Common myeloid progenitor, CD34-positive (primary cell): ENCODE results near the gene PTPN5.

ENCODE experiments used
- CTCF ChIA-PET: fragments of 350-600 bp; sonication (Branson Sonifier 250); formaldehyde crosslinking; loops from one replicate; lab custom pipeline; 2021; ENCODE audit warnings: antibody characterized with exemption; lab: Charles Lee
- POLR2A ChIA-PET: fragments of 350-600 bp; sonication (Branson Sonifier 250); formaldehyde crosslinking; loops from one replicate; lab custom pipeline; 2021; ENCODE audit warnings: antibody characterized with exemption; lab: Charles Lee
- DNase-seq, 3 donors: peaks; one replicate each; pipeline versions ENCODE4 v3.0.0 to v3.0.0-alpha.2; 2013
- H3K27ac ChIP-seq, 2 experiments: 1 replicate in 1 of 2; 2 replicates in 1 of 2; pipeline ENCODE4 v1.7.0; 2013; ENCODE audit warnings: inconsistent platforms in 2 of 2, low read length in 2 of 2, mild to moderate bottlenecking in 2 of 2, low read depth in 1 of 2, moderate library complexity in 1 of 2; ENCODE audit not compliant: severe bottlenecking in 2 of 2, insufficient read depth in 1 of 2, poor library complexity in 1 of 2
- H3K27me3 ChIP-seq, 5 experiments: replicated peaks in 2 of 5; 1 replicate in 3 of 5; 2 replicates in 2 of 5; pipeline versions ENCODE4 v1.6.1 to v1.7.0; 2013; ENCODE audit warnings: low read length in 4 of 5, mild to moderate bottlenecking in 2 of 5, moderate library complexity in 2 of 5, inconsistent platforms in 1 of 5; ENCODE audit not compliant: insufficient read depth in 5 of 5, control insufficient read depth in 4 of 5
- H3K36me3 ChIP-seq, 4 experiments: 1 replicate in 2 of 4; 2 replicates in 2 of 4; pipeline versions ENCODE4 v1.6.1 to v1.7.0; 2013; ENCODE audit warnings: low read length in 3 of 4, control low read depth in 1 of 4, mild to moderate bottlenecking in 1 of 4; ENCODE audit not compliant: control insufficient read depth in 4 of 4, insufficient read depth in 4 of 4
- H3K4me1 ChIP-seq, 4 experiments: 1 replicate in 3 of 4; 2 replicates in 1 of 4; pipeline versions ENCODE4 v1.6.1 to v1.7.1; 2013; ENCODE audit warnings: low read length in 3 of 4, mild to moderate bottlenecking in 3 of 4, control low read depth in 1 of 4, inconsistent platforms in 1 of 4, moderate library complexity in 1 of 4; ENCODE audit not compliant: control insufficient read depth in 4 of 4, insufficient read depth in 4 of 4; ENCODE audit errors: control extremely low read depth in 1 of 4
- H3K4me3 ChIP-seq, 7 experiments: 1 replicate in 4 of 7; 2 replicates in 3 of 7; pipeline versions ENCODE4 v1.5.1 to v1.7.0; 2013; ENCODE audit warnings: mild to moderate bottlenecking in 7 of 7, low read length in 6 of 7, moderate library complexity in 6 of 7, inconsistent platforms in 2 of 7, low read depth in 2 of 7, control low read depth in 1 of 7; ENCODE audit not compliant: insufficient read depth in 4 of 7, control insufficient read depth in 1 of 7; ENCODE audit errors: extremely low read depth in 1 of 7
- H3K9me3 ChIP-seq, 5 experiments: 1 replicate in 4 of 5; 2 replicates in 1 of 5; pipeline versions ENCODE4 v1.6.1 to v1.7.1; 2013; ENCODE audit warnings: low read length in 4 of 5, mild to moderate bottlenecking in 2 of 5, inconsistent platforms in 1 of 5, low read depth in 1 of 5, moderate library complexity in 1 of 5; ENCODE audit not compliant: control insufficient read depth in 4 of 5, insufficient read depth in 2 of 5; ENCODE audit errors: control extremely low read depth in 1 of 5
- WGBS: methylation state at CpG from one replicate; pipeline ENCODE4 v1.1.5; 2013; ENCODE audit not compliant: insufficient coverage; 5-methylcytosine and 5-hydroxymethylcytosine counted together

Gene PTPN5

GRCh38 chr11:18715476-18715875 is 76.1 kb downstream of the PTPN5 start:
- no peak for DNase-seq
- 80% methylated on average over 6 of the region's 7 CpGs for WGBS
- Histone ChIP-seq H3K27me3 (peaks cover 0 to 9% (median 0%) of the 10 kb centered on the region in 5 experiments), H3K4me3 (no peak overlapping the region), H3K9me3 (no peaks in the 10 kb centered on the region), H3K36me3 (no peaks in the 10 kb centered on the region), H3K27ac (no peak overlapping the region), H3K4me1 (no peaks in the 10 kb centered on the region)
- ChIA-PET POLR2A (no interaction called here), CTCF (interaction anchor here (1.0 to 1.5 kb wide), 2 partner anchors 16 to 137 kb away, joined by 3 to 7 read pairs; no protein-coding TSS in a partner anchor)

- peaks cover 0 to 3% (median 0%) of the 10 kb centered on the region in 5 experiments for H3K27me3 ChIP-seq
- H3K4me1 ChIP-seq = no peaks in the 10 kb centered on the region
- H3K4me3 ChIP-seq = no peak overlapping the region
- DNase-seq = no peak
- POLR2A ChIA-PET = interaction anchor here (0.5 kb wide), 1 partner anchor 89 kb away, joined by 4 read pairs; no protein-coding TSS in a partner anchor
- 92% methylated on average over 4 of the region's 10 CpGs for WGBS
- H3K27ac ChIP-seq = no peak overlapping the region
- H3K36me3 ChIP-seq = no peaks in the 10 kb centered on the region
- CTCF ChIA-PET = no interaction called here
- H3K9me3 ChIP-seq = no peaks in the 10 kb centered on the region
Measured at GRCh38 chr11:18714443-18714780, 77.2 kb downstream of the PTPN5 start.

DNA sequence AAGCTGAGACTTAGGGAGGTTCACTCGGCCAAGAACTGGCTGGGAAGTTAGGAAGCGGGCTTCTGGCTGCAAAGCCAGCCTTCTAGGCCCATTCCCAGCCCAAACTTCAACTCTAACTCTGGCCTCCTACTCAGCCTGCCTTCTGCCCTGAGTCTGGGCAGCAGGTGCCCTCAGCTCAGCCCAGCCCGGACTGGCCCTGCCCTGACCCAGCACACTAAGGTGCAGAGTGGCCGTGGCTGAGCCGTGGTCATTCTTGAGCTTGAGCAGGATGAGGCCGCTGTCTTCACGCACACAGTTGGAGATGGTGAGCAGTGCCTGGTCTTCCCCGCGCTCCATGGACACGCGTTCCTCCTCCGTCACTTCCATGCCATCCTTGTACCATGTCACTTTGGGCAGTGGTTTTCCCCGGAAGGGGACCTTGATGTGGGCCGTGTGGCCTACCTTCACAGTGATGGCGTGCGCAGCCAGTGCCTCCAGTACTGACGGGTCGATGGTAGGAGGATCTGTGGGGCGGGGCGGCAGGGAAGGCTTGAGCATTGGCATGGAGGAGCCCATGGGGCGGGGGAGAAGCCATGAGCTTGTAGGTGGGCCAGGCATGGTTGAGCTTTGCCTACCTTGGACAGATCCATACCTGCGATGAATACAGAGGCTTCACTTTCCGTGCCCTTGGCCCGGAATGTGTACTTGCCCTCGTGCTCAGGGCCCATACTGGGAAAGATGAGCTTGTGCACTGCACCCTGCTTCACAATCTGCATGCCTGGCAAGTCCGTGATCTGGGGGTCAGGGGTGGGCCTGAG is 77.8 kb downstream of the PTPN5 start:
- CTCF ChIA-PET = interaction anchor here (1.2 kb wide), 1 partner anchor 9 kb away, joined by 3 read pairs; no protein-coding TSS in a partner anchor
- no peak overlapping the region for H3K4me3 ChIP-seq

GRCh38 chr11:18710545-18710944 is 81.1 kb downstream of the PTPN5 start:
- 90% methylated on average over 2 of the region's 5 CpGs for WGBS
- no peak overlapping the region for H3K4me3 ChIP-seq
- H3K27ac ChIP-seq = no peak overlapping the region
- ChIA-PET CTCF (no interaction called here), POLR2A (no interaction called here)
- no peaks in the 10 kb centered on the region for H3K9me3 ChIP-seq
- peaks cover 0 to 18% (median 0%) of the 10 kb centered on the region in 5 experiments for H3K27me3 ChIP-seq
- no peak for DNase-seq
- no peaks in the 10 kb centered on the region for H3K36me3 ChIP-seq
- peaks cover under 1 to 14% (median 9%) of the 10 kb centered on the region in 4 experiments for H3K4me1 ChIP-seq

More for the DNA sequence above, 77.8 kb downstream of the PTPN5 start:
- POLR2A ChIA-PET = interaction anchor here (0.5 kb wide), 1 partner anchor 89 kb away, joined by 4 read pairs; no protein-coding TSS in a partner anchor
- 92% methylated on average over 22 of the region's 26 CpGs for WGBS
- no peak overlapping the region for H3K27ac ChIP-seq
- H3K9me3 ChIP-seq = no peaks in the 10 kb centered on the region
- H3K27me3 ChIP-seq = peaks cover 0 to 3% (median 0%) of the 10 kb centered on the region in 5 experiments
- DNase-seq = no peak
- no peaks in the 10 kb centered on the region for H3K36me3 ChIP-seq
- no peaks in the 10 kb centered on the region for H3K4me1 ChIP-seq

GRCh38 chr11:18709414-18709813 is 82.2 kb downstream of the PTPN5 start:
- ChIA-PET CTCF (interaction anchor here (1.5 to 1.6 kb wide), 2 partner anchors 25 to 162 kb away, joined by 3 to 4 read pairs; no protein-coding TSS in a partner anchor), POLR2A (no interaction called here)
- Histone ChIP-seq H3K9me3 (no peaks in the 10 kb centered on the region), H3K36me3 (no peaks in the 10 kb centered on the region), H3K27me3 (peaks cover 0 to 24% (median 0%) of the 10 kb centered on the region in 5 experiments), H3K4me3 (no peak overlapping the region), H3K27ac (no peak overlapping the region), H3K4me1 (peaks cover 5 to 24% (median 11%) of the 10 kb centered on the region in 4 experiments)
- WGBS = 100% methylated on average over 1 of the region's 4 CpGs
- no peak for DNase-seq

DNA sequence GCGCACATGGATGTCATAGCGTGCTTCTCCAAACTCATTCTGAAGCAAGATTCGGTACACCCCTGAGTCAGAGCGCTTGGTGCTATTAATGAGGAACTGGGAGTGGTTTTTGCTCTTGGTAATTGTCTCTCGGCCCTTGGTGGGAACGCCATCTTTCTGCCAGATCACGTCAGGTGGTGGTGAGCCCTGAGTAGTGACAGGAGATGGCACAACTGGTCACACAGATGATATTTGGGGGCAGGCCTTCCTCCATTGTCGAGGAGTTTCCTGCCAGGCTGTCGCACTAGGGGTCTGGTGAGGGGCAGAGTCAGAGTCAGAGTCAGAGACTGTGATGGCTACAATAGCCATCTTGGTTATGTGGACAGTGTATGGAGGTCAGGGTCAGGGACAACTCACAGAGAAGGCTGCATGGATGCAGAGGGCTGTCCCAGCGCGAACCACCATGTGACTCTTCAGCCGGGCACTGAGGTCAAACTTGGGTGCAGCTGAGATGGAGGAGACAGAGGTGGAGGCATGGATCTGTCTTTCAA is 83.7 kb downstream of the PTPN5 start:
- H3K4me1 ChIP-seq = peaks cover 5 to 24% (median 11%) of the 10 kb centered on the region in 4 experiments
- H3K27me3 ChIP-seq = peaks cover 0 to 31% (median 0%) of the 10 kb centered on the region in 5 experiments
- ChIA-PET CTCF (interaction anchor here (1.1 to 1.4 kb wide), 2 partner anchors 13 to 14 kb away, joined by 3 to 5 read pairs; no protein-coding TSS in a partner anchor), POLR2A (no interaction called here)
- H3K9me3 ChIP-seq = no peaks in the 10 kb centered on the region
- H3K27ac ChIP-seq = no peak overlapping the region
- no peak for DNase-seq
- peaks cover 0 to under 1% (median 0%) of the 10 kb centered on the region in 4 experiments for H3K36me3 ChIP-seq
- no peak overlapping the region for H3K4me3 ChIP-seq
- 98% methylated on average over 6 of the region's 12 CpGs for WGBS
